GM12878 (cell line): ENCODE data around the gene ASPG.

Experiments
- CBX3 ChIP-seq: fragments of 200-600 bp; sonication (generic); IDR thresholded peaks from 2 replicates; pipeline ENCODE4 v1.6.1; 2016; ENCODE audit warnings: low read depth, borderline replicate concordance
- CTCF ChIP-seq, 3 experiments: IDR thresholded peaks in 2 of 3; conservative IDR thresholded peaks in 1 of 3; 2 replicates each; pipeline ENCODE4 v1.5.1; 2011; ENCODE audit warnings: low read depth in 3 of 3, low read length in 3 of 3, mild to moderate bottlenecking in 3 of 3, control low read depth in 2 of 3, moderate library complexity in 2 of 3, inconsistent platforms in 1 of 3, mixed read lengths in 1 of 3; ENCODE audit not compliant: control insufficient read depth in 2 of 3, insufficient read depth in 1 of 3; ENCODE audit errors: extremely low read depth in 1 of 3
- FOS ChIP-seq: IDR thresholded peaks from 3 replicates; pipeline ENCODE4 v1.6.1; 2011; ENCODE audit warnings: borderline replicate concordance; ENCODE audit not compliant: insufficient read length; ENCODE audit errors: extremely low read depth
- POLR2A ChIP-seq: IDR thresholded peaks from 2 replicates; pipeline ENCODE4 v1.6.1; 2011; ENCODE audit warnings: low read depth, mild to moderate bottlenecking, low read length

- no peak for TF ChIP-seq POLR2A
- no peak for TF ChIP-seq CBX3
- TF ChIP-seq CTCF (IDR thresholded peaks at IDR 0.05 in 2 of 3, conservative IDR thresholded peaks at IDR 0.05 in 1 of 3; ENCODE audit: control insufficient read depth in 2 of 3, extremely low read depth in 1 of 3, insufficient read depth in 1 of 3, low read depth in 3 of 3, low read length in 3 of 3): no peak
- TF ChIP-seq FOS: no peak
Measured at GRCh38 chr14:104069541-104069940, 16.0 kb upstream of the ASPG start.
